Measurements from ENCODE around the gene AP2B1.
"Not testable (repeated sequence)": the region's sequence is repeated elsewhere in the genome, so short reads cannot be mapped to it uniquely, and the experiment has no call there.

Gene AP2B1

GRCh38 chr17:35745749-35746320 lies 158.7 kb downstream of the AP2B1 start:
- no peak for DNase-seq (ENCODE audit: low read depth in 2 of 2, low spot score in 1 of 2)

GRCh38 chr17:35747540-35748017 lies 160.5 kb downstream of the AP2B1 start:
- DNase-seq (ENCODE audit: low read depth in 2 of 2, low spot score in 1 of 2) = peak; percentile 47 to 62

- DNase-seq (ENCODE audit: low read depth in 2 of 2, low spot score in 1 of 2) = no peak
Measured at GRCh38 chr17:35748341-35748841, 161.3 kb downstream of the AP2B1 start.

- no peak for DNase-seq (ENCODE audit: low read depth in 2 of 2, low spot score in 1 of 2)
Measured at GRCh38 chr17:35748979-35749378, 161.9 kb downstream of the AP2B1 start.

- DNase-seq (ENCODE audit: low read depth in 2 of 2, low spot score in 1 of 2) = no peak
Measured at GRCh38 chr17:35749560-35750412, 162.7 kb downstream of the AP2B1 start.

- DNase-seq (ENCODE audit: low read depth in 2 of 2, low spot score in 1 of 2) = no peak
Measured at GRCh38 chr17:35750526-35751395, 163.6 kb downstream of the AP2B1 start.

- DNase-seq (ENCODE audit: low read depth in 2 of 2, low spot score in 1 of 2) = not testable (repeated sequence)
Measured at GRCh38 chr17:35751541-35751940, 164.4 kb downstream of the AP2B1 start.

- DNase-seq (ENCODE audit: low read depth in 2 of 2, low spot score in 1 of 2) = no peak
Measured at GRCh38 chr17:35752471-35752870, 165.3 kb downstream of the AP2B1 start.

- no peak for DNase-seq (ENCODE audit: low read depth in 2 of 2, low spot score in 1 of 2)
Measured at GRCh38 chr17:35752945-35753764, 166.0 kb downstream of the AP2B1 start, which contains the start of gene GAS2L2. Gene GAS2L2 (minus strand): TSS chr17:35753239. CDS start chr17:35752850, 389 bp downstream.

- no peak for DNase-seq (ENCODE audit: low read depth in 2 of 2, low spot score in 1 of 2)
Measured at GRCh38 chr17:35757243-35757642, 170.1 kb downstream of the AP2B1 start.

- DNase-seq (ENCODE audit: low read depth in 2 of 2, low spot score in 1 of 2) = no peak
Measured at GRCh38 chr17:35760587-35760986, 173.5 kb downstream of the AP2B1 start, which contains the start of gene C17orf50. Gene C17orf50 (plus strand): TSS chr17:35760887. CDS start chr17:35760942, 55 bp downstream.

GRCh38 chr17:35761601-35762000 lies 174.5 kb downstream of the AP2B1 start:
- no peak for DNase-seq (ENCODE audit: low read depth in 2 of 2, low spot score in 1 of 2)

- no peak for DNase-seq (ENCODE audit: low read depth in 2 of 2, low spot score in 1 of 2)
Measured at GRCh38 chr17:35763767-35764122, 176.6 kb downstream of the AP2B1 start.

- peak; percentile 68 to 73 for DNase-seq (ENCODE audit: low read depth in 2 of 2, low spot score in 1 of 2)
Measured at GRCh38 chr17:35764123-35764991, 177.2 kb downstream of the AP2B1 start.

GRCh38 chr17:35765086-35765710 lies 178.1 kb downstream of the AP2B1 start:
- no peak for DNase-seq (ENCODE audit: low read depth in 2 of 2, low spot score in 1 of 2)

- DNase-seq (ENCODE audit: low read depth in 2 of 2, low spot score in 1 of 2) = no peak
Measured at GRCh38 chr17:35765756-35766488, 178.8 kb downstream of the AP2B1 start.

GRCh38 chr17:35766489-35766877 lies 179.4 kb downstream of the AP2B1 start:
- DNase-seq (ENCODE audit: low read depth in 2 of 2, low spot score in 1 of 2) = no peak

- no peak for DNase-seq (ENCODE audit: low read depth in 2 of 2, low spot score in 1 of 2)
Measured at GRCh38 chr17:35766903-35767510, 179.9 kb downstream of the AP2B1 start.

Measured in stimulated activated CD8-positive, alpha-beta memory T cell treated with anti-CD3 and anti-CD28 coated beads, Interleukin-4, amount 100 ng/mL, for 1 hour (primary cell).